Measurements from ENCODE around the gene OR9Q2. TPM values are rescaled to one million over a fixed set of nuclear protein-coding genes. Genes with fewer than 3 reads are reported as not detected.

The OR9Q2 gene
- total RNA-seq, 4 donors from 2014 or later = 0.16 TPM; not detected in 3

- TF ChIP-seq POLR2A (IDR thresholded peaks at IDR 0.05) = no peak
- TF ChIP-seq EP300 (IDR thresholded peaks at IDR 0.05) = no peak
- no peak for TF ChIP-seq CTCF (IDR thresholded peaks at IDR 0.05)
- no peak for TF ChIP-seq POLR2AphosphoS5 (IDR thresholded peaks at IDR 0.05)
- Histone ChIP-seq H3K27ac (no peak overlapping the region), H3K4me3 (no peak overlapping the region), H3K4me1 (no peaks in the 10 kb centered on the region), H3K36me3 (no peaks in the 10 kb centered on the region), H3K27me3 (no peaks in the 10 kb centered on the region), H3K9me3 (no peaks in the 10 kb centered on the region)
- no peak for DNase-seq (ENCODE audit: low spot score in 2 of 2)
- WGBS = 51% methylated on average over 7 of the region's 7 CpGs
Observed at GRCh38 chr11:58165504-58166106, 23.3 kb upstream of the OR9Q2 start.

DNA sequence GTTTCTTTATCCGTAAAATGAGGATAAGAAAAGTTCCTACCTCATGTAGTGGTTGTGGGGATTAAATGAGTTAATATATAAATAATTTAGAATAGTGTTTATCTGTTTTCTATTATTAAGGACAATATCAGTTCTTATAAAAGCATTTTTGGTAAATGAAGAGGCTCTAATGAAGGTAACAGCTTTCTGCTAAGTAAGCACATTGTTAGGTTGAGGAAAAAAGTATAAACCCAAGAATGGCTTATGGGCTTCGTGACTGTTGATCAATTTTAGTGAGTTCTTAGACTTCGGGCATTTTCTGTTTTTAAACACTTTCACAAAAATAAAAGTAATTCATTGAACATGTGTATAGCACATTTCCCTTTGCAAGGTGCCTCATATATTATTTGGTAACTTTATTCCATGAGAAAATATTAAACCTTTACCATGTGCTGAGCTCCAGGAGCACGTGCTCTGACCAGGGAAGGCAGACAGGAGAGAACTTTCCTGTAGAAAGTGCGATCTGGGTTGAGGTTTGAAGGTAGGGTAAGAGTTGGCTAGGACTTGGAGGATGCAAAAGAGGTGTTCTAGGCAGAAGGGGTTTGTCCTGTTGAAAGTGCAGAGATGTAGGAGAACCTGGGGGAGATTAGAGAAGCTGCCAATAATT is 11.3 kb upstream of the OR9Q2 start:
- no peak overlapping the region for H3K4me3 ChIP-seq
- whole genome bisulfite sequencing = 82% methylated on average over 5 of the region's 5 CpGs
- no peaks in the 10 kb centered on the region for H3K27me3 ChIP-seq
- H3K36me3 ChIP-seq = no peaks in the 10 kb centered on the region
- no peak overlapping the region for H3K27ac ChIP-seq
- H3K4me1 ChIP-seq = no peaks in the 10 kb centered on the region
- no peak for DNase-seq (ENCODE audit: low spot score in 2 of 2)
- TF ChIP-seq POLR2A (IDR thresholded peaks at IDR 0.05) (no peak), POLR2AphosphoS5 (IDR thresholded peaks at IDR 0.05) (no peak), EP300 (IDR thresholded peaks at IDR 0.05) (no peak), CTCF (IDR thresholded peaks at IDR 0.05) (no peak)
- H3K9me3 ChIP-seq = no peaks in the 10 kb centered on the region

- DNase-seq (ENCODE audit: low spot score in 2 of 2) = no peak
- Histone ChIP-seq H3K27ac (no peak overlapping the region), H3K4me3 (no peak overlapping the region), H3K4me1 (no peaks in the 10 kb centered on the region), H3K9me3 (no peaks in the 10 kb centered on the region), H3K36me3 (no peaks in the 10 kb centered on the region), H3K27me3 (no peaks in the 10 kb centered on the region)
- TF ChIP-seq POLR2AphosphoS5 (IDR thresholded peaks at IDR 0.05) (no peak), CTCF (IDR thresholded peaks at IDR 0.05) (no peak), EP300 (IDR thresholded peaks at IDR 0.05) (no peak), POLR2A (IDR thresholded peaks at IDR 0.05) (no peak)
- WGBS = 85% methylated on average over 6 of the region's 6 CpGs
Observed at GRCh38 chr11:58178444-58178843, 10.4 kb upstream of the OR9Q2 start.

DNA sequence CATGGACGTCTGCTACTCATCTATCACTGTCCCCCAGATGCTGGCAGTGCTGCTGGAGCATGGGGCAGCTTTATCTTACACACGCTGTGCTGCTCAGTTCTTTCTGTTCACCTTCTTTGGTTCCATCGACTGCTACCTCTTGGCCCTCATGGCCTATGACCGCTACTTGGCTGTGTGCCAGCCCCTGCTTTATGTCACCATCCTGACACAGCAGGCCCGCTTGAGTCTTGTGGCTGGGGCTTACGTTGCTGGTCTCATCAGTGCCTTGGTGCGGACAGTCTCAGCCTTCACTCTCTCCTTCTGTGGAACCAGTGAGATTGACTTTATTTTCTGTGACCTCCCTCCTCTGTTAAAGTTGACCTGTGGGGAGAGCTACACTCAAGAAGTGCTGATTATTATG is 9.2 kb upstream of the OR9Q2 start:
- Histone ChIP-seq H3K9me3 (no peaks in the 10 kb centered on the region), H3K4me1 (no peaks in the 10 kb centered on the region), H3K27ac (no peak overlapping the region), H3K27me3 (no peaks in the 10 kb centered on the region), H3K36me3 (no peaks in the 10 kb centered on the region), H3K4me3 (no peak overlapping the region)
- DNase-seq (ENCODE audit: low spot score in 2 of 2) = no peak
- WGBS = 73% methylated on average over 7 of the region's 7 CpGs
- no peak for TF ChIP-seq POLR2AphosphoS5 (IDR thresholded peaks at IDR 0.05)
- TF ChIP-seq POLR2A (IDR thresholded peaks at IDR 0.05) = no peak

DNA sequence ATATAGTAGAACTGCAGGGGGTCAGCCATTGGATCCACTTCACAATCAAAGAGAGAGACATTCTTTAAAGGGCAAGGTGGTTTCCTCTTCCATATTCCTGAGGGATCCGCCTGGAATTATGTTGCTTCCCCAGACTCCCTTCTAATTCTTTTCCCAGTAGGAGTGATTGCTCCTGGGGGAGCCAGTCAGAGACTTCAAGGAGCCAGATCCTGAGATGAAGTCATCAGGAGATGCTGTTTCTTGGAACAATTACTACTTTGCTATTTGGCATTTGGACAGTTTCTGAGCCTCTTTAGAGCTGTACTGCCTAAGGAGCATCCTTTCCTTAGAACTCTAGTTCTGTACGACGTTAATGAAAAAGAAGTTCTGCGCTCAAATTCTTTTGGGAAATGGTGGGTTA is 1.9 kb upstream of the OR9Q2 start:
- no peak for TF ChIP-seq EP300 (IDR thresholded peaks at IDR 0.05)
- no peak overlapping the region for H3K27ac ChIP-seq
- H3K4me3 ChIP-seq = no peak overlapping the region
- 85% methylated on average over 4 of the region's 4 CpGs for WGBS
- no peaks in the 10 kb centered on the region for H3K36me3 ChIP-seq
- H3K9me3 ChIP-seq = no peaks in the 10 kb centered on the region
- H3K4me1 ChIP-seq = no peaks in the 10 kb centered on the region
- DNase-seq (ENCODE audit: low spot score in 2 of 2) = no peak
- H3K27me3 ChIP-seq = no peaks in the 10 kb centered on the region

- no peak overlapping the region for H3K4me3 ChIP-seq
- DNase-seq (ENCODE audit: low spot score in 2 of 2) = no peak
- peaks cover 5% of the 10 kb centered on the region for H3K9me3 ChIP-seq
- no peak overlapping the region for H3K27ac ChIP-seq
- no peak for TF ChIP-seq CTCF (IDR thresholded peaks at IDR 0.05)
- TF ChIP-seq EP300 (IDR thresholded peaks at IDR 0.05) = no peak
- TF ChIP-seq POLR2AphosphoS5 (IDR thresholded peaks at IDR 0.05) = no peak
- no peak for TF ChIP-seq POLR2A (IDR thresholded peaks at IDR 0.05)
- H3K36me3 ChIP-seq = no peaks in the 10 kb centered on the region
- WGBS = 71% methylated on average over 3 of the region's 3 CpGs
- H3K27me3 ChIP-seq = no peaks in the 10 kb centered on the region
- no peaks in the 10 kb centered on the region for H3K4me1 ChIP-seq
Observed at GRCh38 chr11:58192229-58192628, 3.4 kb downstream of the OR9Q2 start.
